Mucosa of rectum (tissue), 2 donors: ENCODE measurements around the gene EFCC1.
"Not testable (repeated sequence)": the region's sequence is repeated elsewhere in the genome, so short reads cannot be mapped to it uniquely, and the experiment has no call there.

Source experiments
- H3K27ac ChIP-seq, 2 donors: one replicate each; pipeline ENCODE4 v1.7.0; 2013; ENCODE audit warnings: inconsistent platforms in 2 of 2, low read depth in 2 of 2, low read length in 2 of 2
- H3K27me3 ChIP-seq, 2 donors: one replicate each; pipeline ENCODE4 v1.7.0; 2013; ENCODE audit warnings: low read length in 2 of 2; ENCODE audit not compliant: control insufficient read depth in 2 of 2, insufficient read depth in 2 of 2
- H3K36me3 ChIP-seq, 2 donors: one replicate each; pipeline ENCODE4 v1.7.0; 2013; ENCODE audit warnings: low read length in 2 of 2; ENCODE audit not compliant: control insufficient read depth in 2 of 2, insufficient read depth in 2 of 2
- H3K4me1 ChIP-seq, 2 donors: one replicate each; pipeline ENCODE4 v1.7.0; 2013; ENCODE audit warnings: low read length in 2 of 2, mild to moderate bottlenecking in 1 of 2; ENCODE audit not compliant: control insufficient read depth in 2 of 2, insufficient read depth in 2 of 2
- H3K4me3 ChIP-seq, 2 donors: one replicate each; pipeline ENCODE4 v1.7.0; 2013; ENCODE audit warnings: low read length in 2 of 2
- H3K9ac ChIP-seq, 2 donors: one replicate each; pipeline ENCODE4 v1.7.0; 2013; ENCODE audit warnings: low read length in 2 of 2, low read depth in 1 of 2, mild to moderate bottlenecking in 1 of 2
- H3K9me3 ChIP-seq, 2 donors: one replicate each; pipeline ENCODE4 v1.7.0; 2013; ENCODE audit warnings: low read length in 2 of 2; ENCODE audit not compliant: control insufficient read depth in 2 of 2
- donor health status: healthy.
- donor health status: Normal muscosa, but diverticular disease.

EFCC1 gene

GRCh38 chr3:129061023-129061887 is 60.2 kb downstream of the EFCC1 start:
- Histone ChIP-seq H3K4me3 (no peak overlapping the region), H3K36me3 (no peaks in the 10 kb centered on the region), H3K9ac (peak overlapping the region in 1 of 2 donors; percentile 9), H3K4me1 (peaks cover 56 to 68% of the 10 kb centered on the region in 2 donors), H3K27me3 (no peaks in the 10 kb centered on the region), H3K27ac (no peak overlapping the region), H3K9me3 (no peaks in the 10 kb centered on the region)

- peak overlapping the region in 1 of 2 donors; percentile 50 for H3K9ac ChIP-seq
- peak overlapping the region; percentile 60 to 92 for H3K27ac ChIP-seq
- peaks cover 54 to 67% of the 10 kb centered on the region in 2 donors for H3K4me1 ChIP-seq
- H3K27me3 ChIP-seq, result no peaks in the 10 kb centered on the region
- H3K36me3 ChIP-seq, result no peaks in the 10 kb centered on the region
- no peak overlapping the region for H3K4me3 ChIP-seq
- H3K9me3 ChIP-seq, result no peaks in the 10 kb centered on the region
These were observed 61.1 kb downstream of the EFCC1 start for GRCh38 chr3:129061888-129062834.

- H3K27ac ChIP-seq, result peak overlapping the region; percentile 60 to 92
- H3K9me3 ChIP-seq, result no peaks in the 10 kb centered on the region
- no peaks in the 10 kb centered on the region for H3K36me3 ChIP-seq
These were observed 62.1 kb downstream of the EFCC1 start for GRCh38 chr3:129063091-129063640.

GRCh38 chr3:129063841-129064482 is 62.9 kb downstream of the EFCC1 start:
- Histone ChIP-seq H3K9ac (peak overlapping the region in 1 of 2 donors; percentile 79), H3K27ac (peak overlapping the region; percentile 90 to 92), H3K4me1 (peaks cover 44 to 57% of the 10 kb centered on the region in 2 donors), H3K9me3 (no peaks in the 10 kb centered on the region), H3K27me3 (no peaks in the 10 kb centered on the region), H3K4me3 (peak overlapping the region in 1 of 2 donors; percentile 24), H3K36me3 (no peaks in the 10 kb centered on the region)

More at GRCh38 chr3:129063091-129063640, 62.1 kb downstream of the EFCC1 start:
- Histone ChIP-seq H3K9ac (peak overlapping the region; percentile 26 to 50), H3K27me3 (no peaks in the 10 kb centered on the region), H3K4me1 (peaks cover 51 to 65% of the 10 kb centered on the region in 2 donors), H3K4me3 (no peak overlapping the region)

GRCh38 chr3:129065016-129065719 is 64.1 kb downstream of the EFCC1 start:
- H3K27me3 ChIP-seq, result no peaks in the 10 kb centered on the region

GRCh38 chr3:129065720-129066073 is 64.6 kb downstream of the EFCC1 start:
- peaks cover 37 to 51% of the 10 kb centered on the region in 2 donors for H3K4me1 ChIP-seq
- no peaks in the 10 kb centered on the region for H3K36me3 ChIP-seq
- peak overlapping the region; percentile 73 to 79 for H3K9ac ChIP-seq
- H3K27me3 ChIP-seq, result no peaks in the 10 kb centered on the region
- H3K9me3 ChIP-seq, result no peaks in the 10 kb centered on the region
- H3K4me3 ChIP-seq, result peak overlapping the region; percentile 56 to 60
- peak overlapping the region; percentile 90 to 92 for H3K27ac ChIP-seq

More at GRCh38 chr3:129065016-129065719, 64.1 kb downstream of the EFCC1 start:
- Histone ChIP-seq H3K4me1 (peaks cover 41 to 51% of the 10 kb centered on the region in 2 donors), H3K4me3 (peak overlapping the region; percentile 60 to 61), H3K27ac (peak overlapping the region; percentile 90 to 92), H3K9me3 (no peaks in the 10 kb centered on the region), H3K36me3 (no peaks in the 10 kb centered on the region), H3K9ac (peak overlapping the region; percentile 73 to 79)

- peaks cover 33 to 40% of the 10 kb centered on the region in 2 donors for H3K4me1 ChIP-seq
- H3K36me3 ChIP-seq, H3K9me3 ChIP-seq, H3K27me3 ChIP-seq: not testable (repeated sequence)
- peak overlapping the region in 1 of 2 donors; percentile 79 for H3K9ac ChIP-seq
- peak overlapping the region; percentile 23 to 56 for H3K4me3 ChIP-seq
- peak overlapping the region; percentile 90 to 92 for H3K27ac ChIP-seq
These were observed 66.6 kb downstream of the EFCC1 start for GRCh38 chr3:129067719-129068118.

- H3K36me3 ChIP-seq, result no peaks in the 10 kb centered on the region
- H3K9ac ChIP-seq, result peak overlapping the region in 1 of 2 donors; percentile 10
- H3K27ac ChIP-seq, result no peak overlapping the region
- no peak overlapping the region for H3K4me3 ChIP-seq
- peaks cover 29 to 33% of the 10 kb centered on the region in 2 donors for H3K4me1 ChIP-seq
- no peaks in the 10 kb centered on the region for H3K9me3 ChIP-seq
- H3K27me3 ChIP-seq, result no peaks in the 10 kb centered on the region
These were observed 67.3 kb downstream of the EFCC1 start for GRCh38 chr3:129068291-129068886.
